Ishikawa (cell line): ENCODE data around the gene DLL1.

Source experiments
- CEBPB ChIP-seq: IDR thresholded peaks from 2 replicates; pipeline ENCODE4 v1.6.1; 2012
- CREB1 ChIP-seq: IDR thresholded peaks from 2 replicates; pipeline ENCODE4 v1.6.1; 2012; ENCODE audit warnings: low read depth
- EGR1 ChIP-seq: IDR thresholded peaks from 2 replicates; pipeline ENCODE4 v1.6.1; 2012
- EP300 ChIP-seq: IDR thresholded peaks from 2 replicates; pipeline ENCODE4 v1.6.1; 2012; ENCODE audit warnings: borderline replicate concordance
- FOXM1 ChIP-seq: IDR thresholded peaks from 2 replicates; pipeline ENCODE4 v1.6.1; 2012; ENCODE audit warnings: low read depth, borderline replicate concordance
- NFIC ChIP-seq: IDR thresholded peaks from 2 replicates; pipeline ENCODE4 v1.6.1; 2012
- RAD21 ChIP-seq: IDR thresholded peaks from 2 replicates; pipeline ENCODE4 v1.6.1; 2012; ENCODE audit warnings: low read depth
- REST ChIP-seq: IDR thresholded peaks from 2 replicates; pipeline ENCODE4 v1.6.1; 2012; ENCODE audit warnings: low read depth, mild to moderate bottlenecking
- TAF1 ChIP-seq: IDR thresholded peaks from 2 replicates; pipeline ENCODE4 v1.6.1; 2012; ENCODE audit warnings: low read depth, mild to moderate bottlenecking
- TCF12 ChIP-seq: IDR thresholded peaks from 2 replicates; pipeline ENCODE4 v1.6.1; 2012; ENCODE audit warnings: low read depth
- TEAD4 ChIP-seq: IDR thresholded peaks from 2 replicates; pipeline ENCODE4 v1.6.1; 2012
- USF1 ChIP-seq: IDR thresholded peaks from 2 replicates; pipeline ENCODE4 v1.6.1; 2012
- YY1 ChIP-seq: IDR thresholded peaks from 2 replicates; pipeline ENCODE4 v1.6.1; 2012; ENCODE audit warnings: low read depth
- ZBTB7A ChIP-seq: IDR thresholded peaks from 2 replicates; pipeline ENCODE4 v1.6.1; 2012; ENCODE audit warnings: low read depth
- TF ChIP-seq, protein P1 (sequence below): IDR thresholded peaks from 2 replicates; pipeline ENCODE4 v1.6.1; 2012

Gene DLL1

DNA sequence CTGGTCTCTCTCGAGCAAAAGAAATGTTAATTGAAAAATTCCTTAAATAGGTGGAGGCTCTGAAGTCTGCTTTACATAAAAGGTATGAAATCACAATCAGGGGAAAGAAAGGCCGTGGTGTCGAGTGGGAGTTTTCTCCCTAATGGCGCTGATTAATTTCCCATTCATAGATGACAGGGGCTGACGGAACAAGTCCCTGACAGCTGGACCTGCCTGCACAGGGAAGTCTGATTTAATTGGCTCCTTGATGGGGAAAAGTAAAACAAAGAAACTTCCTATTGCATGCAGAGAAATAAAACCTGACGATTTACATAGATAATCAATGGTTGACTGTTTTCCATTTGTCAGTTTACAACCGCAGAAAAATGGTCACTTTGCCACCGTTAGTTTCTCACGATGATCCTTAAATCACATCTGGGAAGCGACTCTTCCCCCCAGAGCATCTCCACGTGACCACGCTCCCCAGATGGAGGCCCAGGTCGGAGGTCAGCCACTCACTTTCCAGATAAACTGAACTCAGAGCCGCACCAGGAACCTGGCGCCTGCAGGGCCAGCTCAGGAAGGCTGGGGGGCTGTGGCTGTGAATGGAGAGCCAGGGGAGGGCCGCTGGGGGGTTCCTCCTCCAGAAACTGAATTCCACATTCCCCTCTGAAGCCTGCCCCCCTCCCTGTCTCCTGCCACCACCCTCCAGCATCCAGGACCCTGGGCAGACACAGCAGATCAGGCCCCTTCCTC is 55.3 kb downstream of the DLL1 start:
- no peak for TF ChIP-seq FOXM1
- no peak for TF ChIP-seq REST

DNA sequence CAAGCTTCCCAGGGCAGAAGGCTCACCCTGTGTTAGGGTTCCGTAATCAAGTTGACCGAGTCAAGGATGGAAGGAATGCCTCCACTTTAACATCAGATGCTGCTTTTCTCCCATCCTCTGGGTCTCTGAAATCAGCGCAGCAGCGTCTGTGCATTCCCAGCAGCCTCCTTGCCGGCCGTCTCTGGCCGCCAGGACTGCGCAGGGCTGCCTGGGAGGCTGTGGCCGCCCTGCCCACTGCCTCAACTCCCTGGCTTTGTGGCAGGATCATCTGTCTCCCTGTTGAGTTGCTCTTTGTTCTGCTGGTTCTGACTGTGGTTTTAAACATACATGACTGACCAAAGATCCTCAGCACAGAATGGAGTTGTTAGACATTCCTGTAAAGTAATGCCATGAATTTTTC is 56.5 kb downstream of the DLL1 start:
- no peak for TF ChIP-seq TEAD4
- TF ChIP-seq EGR1: no peak

- TF ChIP-seq FOXM1: no peak
- no peak for TF ChIP-seq EP300
- TF ChIP-seq NFIC: no peak
- no peak for TF ChIP-seq TAF1
- no peak for TF ChIP-seq TEAD4
- no peak for TF ChIP-seq CEBPB
- no peak for TF ChIP-seq USF1
- TF ChIP-seq TCF12: no peak
- TF ChIP-seq EGR1: no peak
- TF ChIP-seq, protein P1, sequence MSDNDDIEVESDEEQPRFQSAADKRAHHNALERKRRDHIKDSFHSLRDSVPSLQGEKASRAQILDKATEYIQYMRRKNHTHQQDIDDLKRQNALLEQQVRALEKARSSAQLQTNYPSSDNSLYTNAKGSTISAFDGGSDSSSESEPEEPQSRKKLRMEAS: no peak
- TF ChIP-seq CREB1: no peak
- TF ChIP-seq YY1: no peak
- TF ChIP-seq ZBTB7A: no peak
- no peak for TF ChIP-seq RAD21
- no peak for TF ChIP-seq REST
Measured at GRCh38 chr6:170233286-170234205, 57.3 kb downstream of the DLL1 start.
